ENCODE data around the gene GRK5. TPM values are rescaled to one million over a fixed set of nuclear protein-coding genes. Genes with fewer than 3 reads are reported as not detected.

GRK5 gene
- total RNA-seq, 1 experiment from 2014 or later: 1.2 TPM

DNA sequence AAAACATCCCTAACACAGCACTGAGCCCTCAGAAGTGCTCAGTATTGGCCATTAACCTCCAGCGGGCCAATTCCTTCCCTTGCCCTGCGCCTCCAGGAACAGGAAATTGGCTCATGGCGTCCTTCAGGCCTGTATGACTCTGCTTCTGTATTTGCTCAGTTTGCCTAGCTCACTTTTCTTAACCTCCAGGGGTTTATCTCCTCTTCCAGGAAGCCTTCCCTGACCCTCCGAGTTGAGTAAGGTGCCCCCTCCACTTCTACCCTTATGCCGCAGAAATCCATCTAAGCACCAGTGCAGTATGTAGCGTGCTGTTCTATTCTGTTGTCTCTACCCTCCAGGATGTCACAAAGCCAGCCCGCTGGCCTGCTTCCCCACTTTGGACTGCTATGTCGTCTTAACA, 40.8 kb upstream of the GRK5 start:
- no peak overlapping the region for H3K23ac ChIP-seq (ENCODE audit: insufficient read length, low read depth, low read length)
- DNase-seq: no peak
- no peaks in the 10 kb centered on the region for H4K20me1 ChIP-seq (ENCODE audit: control insufficient read depth, insufficient read depth, insufficient read length)
- peaks cover 13 to 22% of the 10 kb centered on the region in 2 experiments for H3K4me1 Mint-ChIP-seq
- H2BK5ac ChIP-seq (ENCODE audit: insufficient read length, low read length): no peak overlapping the region
- H2BK12ac ChIP-seq (ENCODE audit: insufficient read length, low read depth, low read length): no peak overlapping the region
- H3K79me2 ChIP-seq (ENCODE audit: insufficient read depth, low read length): no peaks in the 10 kb centered on the region
- H4K8ac ChIP-seq (replicated peaks; ENCODE audit: insufficient read length, low read depth, low read length): no peak overlapping the region
- H3K56ac ChIP-seq (ENCODE audit: insufficient read length, low read depth, low read length): no peak overlapping the region
- H3K4me1 ChIP-seq (ENCODE audit: insufficient read depth, low read length): no peaks in the 10 kb centered on the region
- no peak overlapping the region for H2AK5ac ChIP-seq (ENCODE audit: insufficient read length, low read length)
- peak overlapping the region; percentile 83 to 88 for H3K4me3 Mint-ChIP-seq
- H3K14ac ChIP-seq (ENCODE audit: insufficient read depth, low read length): no peak overlapping the region
- no peak overlapping the region for H2BK120ac ChIP-seq (ENCODE audit: low read depth, low read length, poor library complexity, severe bottlenecking)
- H2BK15ac ChIP-seq (ENCODE audit: low read depth, low read length): no peak overlapping the region
- H3K79me1 ChIP-seq (ENCODE audit: insufficient read depth, low read depth, low read length, poor library complexity, severe bottlenecking): no peaks in the 10 kb centered on the region
- H3K36me3 Mint-ChIP-seq (ENCODE audit: insufficient read depth in 1 of 3, low read depth in 3 of 3): peaks cover 21 to 52% (median 38%) of the 10 kb centered on the region in 3 experiments
- H3K27me3 ChIP-seq (ENCODE audit: insufficient read depth, low read length): no peaks in the 10 kb centered on the region
- no CpG with 5 or more reads among the region's 8 CpGs for WGBS (ENCODE audit: extremely low coverage, insufficient read length, low lambda C conversion rate)
- H3K9me3 ChIP-seq (ENCODE audit: control insufficient read depth, low read depth, low read length): no peaks in the 10 kb centered on the region
- TF ChIP-seq, protein P1, sequence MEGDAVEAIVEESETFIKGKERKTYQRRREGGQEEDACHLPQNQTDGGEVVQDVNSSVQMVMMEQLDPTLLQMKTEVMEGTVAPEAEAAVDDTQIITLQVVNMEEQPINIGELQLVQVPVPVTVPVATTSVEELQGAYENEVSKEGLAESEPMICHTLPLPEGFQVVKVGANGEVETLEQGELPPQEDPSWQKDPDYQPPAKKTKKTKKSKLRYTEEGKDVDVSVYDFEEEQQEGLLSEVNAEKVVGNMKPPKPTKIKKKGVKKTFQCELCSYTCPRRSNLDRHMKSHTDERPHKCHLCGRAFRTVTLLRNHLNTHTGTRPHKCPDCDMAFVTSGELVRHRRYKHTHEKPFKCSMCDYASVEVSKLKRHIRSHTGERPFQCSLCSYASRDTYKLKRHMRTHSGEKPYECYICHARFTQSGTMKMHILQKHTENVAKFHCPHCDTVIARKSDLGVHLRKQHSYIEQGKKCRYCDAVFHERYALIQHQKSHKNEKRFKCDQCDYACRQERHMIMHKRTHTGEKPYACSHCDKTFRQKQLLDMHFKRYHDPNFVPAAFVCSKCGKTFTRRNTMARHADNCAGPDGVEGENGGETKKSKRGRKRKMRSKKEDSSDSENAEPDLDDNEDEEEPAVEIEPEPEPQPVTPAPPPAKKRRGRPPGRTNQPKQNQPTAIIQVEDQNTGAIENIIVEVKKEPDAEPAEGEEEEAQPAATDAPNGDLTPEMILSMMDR (conservative IDR thresholded peaks at IDR 0.05): no peak
- no peaks in the 10 kb centered on the region for H3K9me3 Mint-ChIP-seq
- H3K4me2 ChIP-seq (ENCODE audit: insufficient read depth, insufficient read length, low read length): peak overlapping the region; percentile 92
- H3K27ac ChIP-seq (ENCODE audit: insufficient read length, low read depth, low read length): no peak overlapping the region
- H2BK20ac ChIP-seq (ENCODE audit: low read depth, low read length, poor library complexity, severe bottlenecking): no peak overlapping the region
- H3K27ac Mint-ChIP-seq: no peak overlapping the region; a peak in 1 of 7 replicates
- no peak overlapping the region for H3K4ac ChIP-seq (ENCODE audit: low read depth, low read length)
- peaks cover 5% of the 10 kb centered on the region for H3K23me2 ChIP-seq (ENCODE audit: insufficient read length, low read depth, low read length, poor library complexity, severe bottlenecking)
- H3K18ac ChIP-seq (ENCODE audit: insufficient read length, low read depth, low read length): no peak overlapping the region
- no peak overlapping the region for H4K5ac ChIP-seq (ENCODE audit: insufficient read length, low read depth, low read length)
- no peaks in the 10 kb centered on the region for H3K27me3 Mint-ChIP-seq (ENCODE audit: low read depth)
- no peak overlapping the region for H4K91ac ChIP-seq (ENCODE audit: insufficient read length, low read depth, low read length)
- no peak overlapping the region for H3K9ac ChIP-seq (ENCODE audit: extremely low read depth, insufficient read length, low read length)
- no peak overlapping the region for H3T11ph ChIP-seq (ENCODE audit: low read length)
- H2AFZ ChIP-seq (ENCODE audit: low read length): no peak overlapping the region

Measured in H9 (cell line).